Neural cell (in vitro differentiated cells): ENCODE results near the gene EIF2S2. TPM values are rescaled to one million over a fixed set of nuclear protein-coding genes. Genes with fewer than 3 reads are reported as not detected.

Experiments
- H2AFZ ChIP-seq: fragments of 200-600, 300-800 bp; sonication (generic), shearing (Covaris generic); 2 replicates; pipeline ENCODE4 v1.6.0; 2014; ENCODE audit warnings: low read depth, mild to moderate bottlenecking, antibody characterized with exemption, low read length, moderate library complexity
- H3F3A ChIP-seq: fragments of 200-600 bp; shearing (Covaris generic); 2 replicates; pipeline ENCODE4 v1.6.1; 2016; ENCODE audit warnings: mild to moderate bottlenecking, moderate library complexity, mixed read lengths, antibody characterized with exemption, low read length; ENCODE audit not compliant: insufficient read depth, poor library complexity, severe bottlenecking
- H3K27ac ChIP-seq: fragments of 200-600, 300-800 bp; sonication (generic), shearing (Covaris generic); 2 replicates; pipeline ENCODE4 v1.5.1; 2014; ENCODE audit warnings: mild to moderate bottlenecking, low read length, moderate library complexity
- H3K27me3 ChIP-seq: fragments of 300-800, 200-600 bp; sonication (generic), shearing (Covaris generic); 2 replicates; pipeline ENCODE4 v1.6.0; 2014; ENCODE audit warnings: mild to moderate bottlenecking, low read depth, low read length, moderate library complexity; ENCODE audit not compliant: insufficient read depth
- H3K36me3 ChIP-seq: fragments of 300-800, 200-600 bp; sonication (generic), shearing (Covaris generic); 2 replicates; pipeline ENCODE4 v1.5.1; 2014; ENCODE audit warnings: mild to moderate bottlenecking, antibody characterized with exemption, low read length, moderate library complexity; ENCODE audit not compliant: insufficient read depth
- H3K4me2 ChIP-seq: fragments of 300-800, 200-600 bp; sonication (generic), shearing (Covaris generic); 2 replicates; pipeline ENCODE4 v1.6.0; 2014; ENCODE audit warnings: mild to moderate bottlenecking, low read length
- H3K4me3 ChIP-seq: fragments of 300-800, 200-600 bp; sonication (generic), shearing (Covaris generic); 2 replicates; pipeline ENCODE4 v1.5.1; 2014; ENCODE audit warnings: mild to moderate bottlenecking, low read length, moderate library complexity
- H3K79me2 ChIP-seq: fragments of 200-600 bp; shearing (Covaris generic); replicated peaks from 2 replicates; pipeline ENCODE4 v1.6.0; 2014; ENCODE audit warnings: mild to moderate bottlenecking, low read length, moderate library complexity; ENCODE audit not compliant: insufficient read depth
- H3K9ac ChIP-seq: fragments of 300-800, 200-600 bp; sonication (generic), shearing (Covaris generic); 2 replicates; pipeline ENCODE4 v1.6.1; 2016; ENCODE audit warnings: mild to moderate bottlenecking, low read length, mixed read lengths
- H3K9me2 ChIP-seq: fragments of 200-600 bp; shearing (Covaris generic); 2 replicates; pipeline ENCODE4 v1.6.1; 2016; ENCODE audit warnings: mild to moderate bottlenecking, low read length, mixed read lengths; ENCODE audit not compliant: insufficient read depth
- H3K9me3 ChIP-seq: fragments of 200-600, 300-800 bp; sonication (generic), shearing (Covaris generic); 2 replicates; pipeline ENCODE4 v1.6.1; 2016; ENCODE audit warnings: mild to moderate bottlenecking, mixed run types, low read length, moderate library complexity, mixed read lengths
- H4K20me1 ChIP-seq: fragments of 200-600 bp; shearing (Covaris generic); 2 replicates; pipeline ENCODE4 v1.6.1; 2016; ENCODE audit warnings: mild to moderate bottlenecking, mixed run types; ENCODE audit not compliant: insufficient read depth
- CTCF ChIP-seq: fragments of 450-650 bp; IDR thresholded peaks from 2 replicates; pipeline ENCODE4 v1.5.1; 2014; ENCODE audit warnings: antibody characterized with exemption, mild to moderate bottlenecking, moderate library complexity; ENCODE audit not compliant: poor library complexity, severe bottlenecking
- EP300 ChIP-seq: fragments of 450-650 bp; conservative IDR thresholded peaks from 2 replicates; pipeline ENCODE4 v1.6.1; 2014; ENCODE audit warnings: antibody characterized with exemption, mild to moderate bottlenecking, moderate library complexity; ENCODE audit not compliant: poor library complexity, severe bottlenecking
- EZH2 ChIP-seq: fragments of 200-600, 300-800 bp; shearing (Covaris generic), sonication (generic); IDR thresholded peaks from 2 replicates; pipeline ENCODE4 v1.6.1; 2014; ENCODE audit warnings: antibody characterized with exemption, low read length, borderline replicate concordance, mild to moderate bottlenecking; ENCODE audit not compliant: insufficient read depth, poor library complexity, severe bottlenecking
- MXI1 ChIP-seq: fragments of 450-650 bp; conservative IDR thresholded peaks from 2 replicates; pipeline ENCODE4 v1.6.1; 2014; ENCODE audit warnings: antibody characterized with exemption, mild to moderate bottlenecking; ENCODE audit not compliant: poor library complexity, severe bottlenecking
- POLR2AphosphoS5 ChIP-seq: IDR thresholded peaks from 2 replicates; pipeline ENCODE4 v1.6.1; 2012
- RAD21 ChIP-seq: fragments of 450-650 bp; conservative IDR thresholded peaks from 2 replicates; pipeline ENCODE4 v1.6.1; 2014; ENCODE audit warnings: antibody characterized with exemption, mild to moderate bottlenecking, moderate library complexity
- REST ChIP-seq: IDR thresholded peaks from 2 replicates; pipeline ENCODE4 v1.6.1; 2012; ENCODE audit warnings: borderline replicate concordance
- SMC3 ChIP-seq: fragments of 450-650 bp; conservative IDR thresholded peaks from 2 replicates; pipeline ENCODE4 v1.6.1; 2014; ENCODE audit warnings: antibody characterized with exemption, mild to moderate bottlenecking, moderate library complexity; ENCODE audit not compliant: poor library complexity
- TAF1 ChIP-seq: IDR thresholded peaks from 2 replicates; pipeline ENCODE4 v1.6.1; 2012; ENCODE audit warnings: low read depth
- polyA plus RNA-seq: library from polyadenylated mRNA; depleted of rRNA; stranded (reverse); fragments of >200 nt; gene quantifications from 2 replicates; pipeline ENCODE4 v1.2.3, GENCODE V29; 2014

EIF2S2 gene
- polyA plus RNA-seq, 1 donor from 2014 or later, result 62.6 TPM

GRCh38 chr20:34122274-34122980, 10.4 kb upstream of the EIF2S2 start:
- Histone ChIP-seq H4K20me1 (no peaks in the 10 kb centered on the region), H3K9me2 (no peaks in the 10 kb centered on the region), H3F3A (no peaks in the 10 kb centered on the region), H3K27me3 (no peaks in the 10 kb centered on the region), H3K4me3 (no peak overlapping the region), H2AFZ (no peak overlapping the region), H3K4me2 (no peak overlapping the region), H3K27ac (no peak overlapping the region), H3K36me3 (no peaks in the 10 kb centered on the region), H3K9me3 (no peaks in the 10 kb centered on the region), H3K79me2 (no peaks in the 10 kb centered on the region), H3K9ac (no peak overlapping the region)
- TF ChIP-seq CTCF (no peak), POLR2AphosphoS5 (no peak), RAD21 (no peak), MXI1 (no peak), REST (no peak), TAF1 (no peak), EZH2 (no peak), SMC3 (no peak), EP300 (no peak)

GRCh38 chr20:34120213-34120612, 8.2 kb upstream of the EIF2S2 start:
- Histone ChIP-seq H3F3A (no peaks in the 10 kb centered on the region), H3K27ac (no peak overlapping the region), H3K79me2 (no peaks in the 10 kb centered on the region), H3K9me3 (no peaks in the 10 kb centered on the region), H2AFZ (no peak overlapping the region), H3K36me3 (no peaks in the 10 kb centered on the region), H3K9me2 (no peaks in the 10 kb centered on the region), H3K9ac (no peak overlapping the region), H3K4me3 (no peak overlapping the region), H4K20me1 (no peaks in the 10 kb centered on the region), H3K27me3 (no peaks in the 10 kb centered on the region), H3K4me2 (no peak overlapping the region)
- TF ChIP-seq POLR2AphosphoS5 (no peak), CTCF (no peak), MXI1 (no peak), EZH2 (no peak), EP300 (no peak), SMC3 (no peak), REST (no peak), TAF1 (no peak), RAD21 (no peak)
